NCI-H446 (cell line): ENCODE results near the gene PIGS.
A peak's percentile ranks its signal among the peaks of the same experiment; 100 is the strongest.

Experiments
- DNase-seq, 2 experiments: peaks; one replicate each; lab custom pipeline; 2025; lab: John Stamatoyannopoulos, UW

Gene PIGS

DNA sequence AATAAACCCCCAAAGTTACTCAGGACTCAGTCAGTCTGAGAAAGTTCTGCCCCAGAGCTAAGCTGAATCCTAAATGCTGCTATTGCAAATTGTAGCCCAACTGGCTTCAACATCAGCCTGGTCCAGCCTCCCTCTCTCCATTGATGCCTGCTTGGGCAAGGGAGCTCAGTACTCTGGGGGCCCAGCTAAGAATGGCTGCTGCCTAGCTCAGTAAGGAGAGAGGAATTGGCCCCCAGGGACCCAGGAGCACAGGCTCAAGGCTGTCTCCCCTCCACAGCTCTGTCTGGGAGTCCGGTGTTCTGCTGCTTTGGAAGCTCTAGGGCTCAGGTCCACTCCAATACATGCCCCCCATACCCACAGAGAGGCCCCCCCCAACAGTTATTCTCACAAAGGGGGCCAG, 20.5 kb downstream of the PIGS start:
- no peak for DNase-seq

DNA sequence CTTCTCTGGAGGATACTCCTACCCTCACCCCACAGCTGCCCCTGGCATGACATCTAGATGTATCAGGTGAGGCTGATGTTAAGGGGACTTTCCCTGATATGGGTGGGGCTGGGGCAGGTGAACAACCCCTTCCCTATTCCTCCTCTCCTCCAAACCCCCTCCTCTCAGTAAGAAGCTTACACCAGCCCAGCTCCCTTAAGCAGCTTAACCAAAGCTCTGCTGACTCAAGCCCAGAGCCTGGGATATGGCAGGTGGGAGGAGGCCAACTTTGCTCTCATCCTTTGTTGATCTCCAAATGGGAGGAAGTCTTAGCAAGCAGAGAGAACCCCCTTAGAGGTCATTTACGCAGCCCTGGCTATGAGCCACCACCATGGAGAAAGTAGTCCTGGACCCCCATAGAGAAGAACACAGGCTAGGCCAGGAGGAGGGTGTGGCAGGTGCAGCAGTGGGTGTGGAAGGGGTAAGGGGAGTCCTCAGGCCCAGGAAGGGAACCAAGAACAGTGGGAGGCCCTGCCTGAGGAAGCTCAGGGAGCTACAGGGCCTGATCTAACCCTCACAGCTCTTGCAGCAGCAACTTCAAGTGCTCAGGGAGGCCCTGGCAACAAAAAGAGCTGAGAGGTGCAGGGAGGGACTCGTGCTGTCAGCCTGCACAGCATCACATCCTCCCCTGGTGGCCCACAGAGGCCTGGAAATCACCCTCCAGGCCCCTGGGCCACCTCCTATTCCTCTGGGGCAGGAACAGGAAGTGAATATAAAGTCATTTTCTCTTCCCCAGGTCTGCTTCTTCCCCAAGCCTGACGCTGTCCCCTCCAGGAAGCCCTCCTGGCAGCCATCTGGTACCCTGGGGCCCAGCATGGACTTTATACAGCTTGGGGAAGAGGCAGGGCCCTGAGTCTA, 21.8 kb downstream of the PIGS start:
- no peak for DNase-seq

DNA sequence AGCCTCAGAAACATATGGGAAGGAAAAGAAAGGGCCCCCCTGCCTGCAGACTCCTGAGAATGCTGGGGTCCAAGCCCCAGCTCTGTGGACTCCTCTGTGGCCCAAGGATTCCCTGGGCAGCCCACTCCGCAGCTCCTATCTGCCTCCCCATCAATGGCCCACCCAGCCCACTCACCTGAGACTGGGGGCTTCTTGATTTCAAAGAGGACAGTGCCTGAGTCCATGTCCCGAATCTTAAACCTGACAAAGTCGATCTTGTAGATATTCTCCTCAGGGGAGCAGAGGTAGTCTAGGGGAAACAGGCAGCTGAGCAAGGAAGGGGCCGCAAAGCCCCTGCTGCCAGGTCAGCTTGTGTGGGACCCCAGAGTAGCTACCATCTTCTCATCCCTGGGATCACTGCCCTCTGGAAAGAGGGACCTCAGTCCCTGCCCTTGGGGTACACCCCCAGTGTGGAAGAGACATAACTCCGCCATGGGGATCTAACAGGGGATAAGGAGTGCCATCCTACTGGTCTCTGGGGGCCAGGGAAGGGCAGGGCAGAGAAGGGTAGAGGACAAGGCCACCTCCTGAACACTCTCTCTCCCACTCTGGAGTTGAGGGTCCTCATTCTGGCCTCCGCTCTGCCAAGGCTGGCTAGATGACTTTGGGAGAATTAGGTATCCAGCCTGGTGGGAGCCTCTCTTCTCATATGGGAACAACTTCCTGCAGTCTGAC, 22.8 kb downstream of the PIGS start:
- no peak for DNase-seq

DNA sequence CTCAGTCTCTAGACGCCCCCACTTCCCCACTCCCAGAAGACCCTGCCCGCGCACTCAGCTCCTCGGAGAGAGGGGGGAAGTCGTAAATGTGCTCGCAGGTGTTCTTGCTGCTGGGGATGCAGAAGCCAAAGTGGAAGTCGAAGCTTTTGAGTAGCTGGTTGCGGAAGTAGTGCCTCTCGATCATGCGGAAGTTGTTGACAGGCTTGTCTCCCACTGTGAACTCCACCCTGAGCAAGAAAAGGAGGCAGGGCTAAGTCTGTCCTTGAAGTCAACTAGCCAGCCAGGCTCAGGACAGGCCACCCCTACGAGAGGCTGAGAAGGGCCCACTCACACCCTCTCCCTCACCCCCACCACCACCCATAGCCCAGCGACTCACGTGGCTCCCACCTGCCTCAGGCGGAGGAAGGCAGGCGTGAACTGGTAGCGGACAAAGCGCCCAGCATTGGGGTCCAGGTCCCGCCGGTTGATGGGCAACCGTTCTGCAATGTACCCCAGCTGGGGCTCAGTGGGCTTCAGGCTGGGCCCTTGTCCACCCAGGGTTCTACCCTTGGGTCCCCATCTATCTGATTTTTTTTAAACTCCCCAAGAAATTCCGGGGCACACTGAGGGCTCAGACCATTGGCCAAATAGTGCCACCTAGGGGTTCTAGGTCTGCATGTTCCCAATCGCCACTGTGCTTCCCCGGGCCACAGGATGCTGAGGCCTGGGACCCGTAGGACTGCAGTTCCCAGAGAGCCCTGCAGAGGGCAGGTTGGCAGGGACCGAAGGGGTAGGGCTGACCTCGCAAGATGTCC, 23.5 kb downstream of the PIGS start:
- peak; percentile 12 to 35 for DNase-seq

DNA sequence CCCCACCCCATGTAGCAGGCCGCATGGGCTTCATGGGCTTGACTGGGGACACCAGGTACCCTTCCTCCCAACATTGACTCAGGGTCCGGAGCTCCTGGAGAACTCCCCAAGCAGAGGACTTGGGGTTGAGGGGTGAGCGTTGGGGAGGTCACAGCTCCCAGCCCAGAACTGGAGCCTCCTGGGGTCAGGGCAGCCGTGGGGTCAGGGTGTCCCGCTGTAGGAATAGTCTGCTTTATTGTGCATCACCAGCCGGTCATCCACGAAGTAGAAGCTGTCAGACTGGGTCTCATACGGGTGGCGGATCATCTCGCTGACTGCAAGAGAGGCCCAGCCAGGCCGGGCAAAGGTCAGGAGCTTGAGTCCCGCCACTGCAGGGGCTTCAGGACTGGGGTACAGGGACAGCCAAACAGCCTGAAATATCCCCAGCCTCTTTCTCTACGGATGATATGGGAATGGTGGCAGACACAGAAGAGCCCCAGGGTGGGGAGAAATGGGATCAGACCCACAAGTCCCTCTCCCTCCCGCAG, 24.2 kb downstream of the PIGS start:
- no peak for DNase-seq

DNA sequence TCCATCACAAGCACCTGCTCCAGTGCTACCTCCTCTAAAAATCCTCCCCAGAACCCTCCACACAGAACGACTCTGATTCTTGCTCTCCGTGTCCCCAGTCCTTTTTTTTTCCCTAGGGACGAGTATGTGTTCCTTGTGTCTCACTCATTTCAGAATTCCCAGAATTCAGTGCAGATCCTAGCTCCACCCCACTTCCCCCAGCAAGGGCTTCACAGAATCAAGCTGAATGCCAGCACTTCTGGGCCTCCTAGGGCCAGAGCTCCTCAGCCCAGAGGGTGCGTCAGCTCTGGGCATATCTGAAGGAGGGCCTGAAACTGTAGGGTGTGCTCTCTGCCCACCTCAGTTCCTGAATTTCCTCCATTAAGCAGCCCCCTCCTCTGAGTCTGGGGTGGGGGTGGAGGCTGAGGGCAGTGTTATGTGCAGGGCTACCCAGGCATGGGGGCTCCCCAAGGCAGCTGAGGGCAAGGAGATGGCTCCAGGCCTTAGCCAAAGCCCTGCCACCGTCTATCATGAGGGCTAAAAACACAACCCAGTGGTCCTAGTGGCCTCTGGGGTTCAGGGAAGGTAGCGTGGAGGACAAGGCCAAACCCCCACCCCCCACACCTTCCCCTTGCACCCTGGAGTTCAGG, 25.4 kb downstream of the PIGS start:
- no peak for DNase-seq

DNA sequence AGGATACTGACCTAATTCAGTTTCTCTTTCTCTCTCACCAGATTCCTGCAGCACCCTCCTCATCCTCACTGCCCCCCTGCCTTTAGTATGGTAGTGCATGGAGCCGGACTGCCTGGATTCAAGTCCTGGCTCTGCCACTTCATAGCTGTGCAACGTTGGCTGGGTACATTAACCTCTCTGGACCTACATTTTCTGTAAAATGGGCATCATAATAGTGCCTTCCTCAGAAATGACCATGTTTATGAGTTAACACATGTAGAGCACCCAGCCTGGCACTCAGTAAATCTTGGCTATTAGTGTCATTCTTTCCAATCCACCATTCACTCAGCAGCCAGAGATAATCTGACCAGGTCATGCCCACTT, 26.2 kb downstream of the PIGS start:
- no peak for DNase-seq

DNA sequence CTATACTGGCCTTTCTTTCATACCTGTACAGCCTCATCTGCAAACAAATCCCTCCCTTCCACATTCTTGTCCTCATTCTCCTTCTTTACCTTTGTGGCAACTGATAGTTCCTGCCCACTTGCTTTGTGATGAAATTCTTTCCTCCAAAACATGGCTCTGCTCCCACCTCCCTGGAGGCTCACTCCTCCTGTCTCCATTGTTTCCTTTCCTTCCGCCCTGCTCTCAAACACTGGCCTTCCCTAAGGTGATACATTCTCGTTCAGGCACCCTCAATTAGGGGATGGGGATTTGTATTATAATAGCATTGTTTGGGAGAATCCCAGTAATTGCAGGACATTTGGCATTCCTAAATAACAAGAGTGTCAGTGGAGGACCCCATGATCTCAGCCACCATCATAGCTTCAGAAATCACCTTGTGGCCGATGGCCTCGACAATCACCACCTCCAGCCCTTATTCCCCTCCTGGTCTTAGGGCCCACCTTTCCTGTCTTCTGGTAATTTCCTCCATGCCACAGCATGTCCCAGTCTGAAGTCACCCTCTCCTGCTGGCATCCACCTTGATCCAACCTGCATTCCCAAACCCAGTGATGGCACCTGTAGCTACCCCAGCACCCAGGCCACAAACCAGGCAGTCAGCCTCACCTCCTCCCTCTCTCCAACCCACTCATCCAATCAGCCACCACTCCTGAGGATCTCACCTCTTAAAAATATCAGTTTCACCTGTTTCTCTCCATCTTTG, 26.8 kb downstream of the PIGS start:
- DNase-seq: no peak

DNA sequence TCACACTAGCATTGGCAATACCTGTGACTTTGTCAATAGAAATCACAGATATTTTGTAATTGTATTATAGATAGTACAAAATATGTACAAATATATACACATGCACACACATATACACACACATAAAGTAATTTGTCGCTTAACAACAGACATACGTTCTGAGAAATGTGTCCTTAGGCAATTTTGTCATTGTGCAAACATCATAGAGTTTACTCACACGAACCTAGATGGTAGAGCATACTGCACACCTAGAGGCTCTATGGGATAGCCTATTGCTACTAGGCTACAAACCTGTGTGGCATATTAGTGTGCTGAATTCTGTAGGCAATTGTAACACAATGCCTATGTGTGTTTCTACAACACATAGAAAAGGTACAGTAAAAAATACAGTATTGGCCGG, 29.9 kb downstream of the PIGS start:
- no peak for DNase-seq

DNA sequence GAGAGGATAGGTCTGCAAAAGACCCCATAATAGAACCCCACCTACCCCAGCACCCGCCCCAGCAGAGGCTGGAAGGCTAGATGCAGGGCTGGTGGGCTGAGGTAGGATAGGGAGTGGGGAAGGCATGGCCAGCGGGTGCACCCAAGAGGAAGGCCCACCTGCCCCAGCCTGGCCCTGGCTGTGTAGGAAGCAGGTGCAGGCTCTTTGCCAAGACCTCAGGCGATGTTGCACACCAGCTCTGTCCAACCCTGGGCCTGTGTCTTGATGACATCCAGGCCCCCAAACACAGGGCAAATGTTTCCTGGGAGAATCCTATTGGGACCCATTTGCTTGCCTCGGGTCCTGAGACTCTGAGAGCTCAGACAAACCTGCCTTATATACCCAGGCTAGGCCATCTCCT, 31.1 kb downstream of the PIGS start:
- DNase-seq: no peak

DNA sequence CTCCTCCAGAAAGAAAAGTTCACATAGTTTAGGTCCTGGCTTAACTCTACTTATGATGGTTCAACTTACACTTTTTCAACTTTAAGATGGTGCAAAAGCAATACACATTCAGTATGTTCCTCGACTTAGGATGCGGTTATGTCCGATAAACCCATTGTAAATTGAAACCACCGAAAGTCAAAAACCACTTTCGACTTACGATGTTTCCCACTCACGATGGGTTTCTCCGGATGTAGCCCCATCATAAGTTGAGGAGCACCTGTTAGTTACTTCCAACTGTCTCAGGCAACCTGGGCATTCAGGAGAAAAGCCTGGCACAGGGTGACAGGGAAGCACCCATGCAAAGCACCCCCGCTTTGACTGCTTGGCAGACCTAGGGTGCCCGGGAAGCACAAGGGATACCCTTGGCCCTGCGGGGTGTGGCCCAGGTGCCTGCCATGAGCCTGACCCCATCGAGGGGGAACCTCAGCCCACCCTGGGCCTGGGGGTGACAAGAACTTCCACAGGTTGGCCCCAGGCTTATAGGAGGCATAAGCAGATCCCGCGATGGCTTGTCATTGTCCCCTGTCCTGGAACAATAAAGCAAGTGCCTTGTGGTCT, 32.9 kb downstream of the PIGS start:
- DNase-seq: no peak

DNA sequence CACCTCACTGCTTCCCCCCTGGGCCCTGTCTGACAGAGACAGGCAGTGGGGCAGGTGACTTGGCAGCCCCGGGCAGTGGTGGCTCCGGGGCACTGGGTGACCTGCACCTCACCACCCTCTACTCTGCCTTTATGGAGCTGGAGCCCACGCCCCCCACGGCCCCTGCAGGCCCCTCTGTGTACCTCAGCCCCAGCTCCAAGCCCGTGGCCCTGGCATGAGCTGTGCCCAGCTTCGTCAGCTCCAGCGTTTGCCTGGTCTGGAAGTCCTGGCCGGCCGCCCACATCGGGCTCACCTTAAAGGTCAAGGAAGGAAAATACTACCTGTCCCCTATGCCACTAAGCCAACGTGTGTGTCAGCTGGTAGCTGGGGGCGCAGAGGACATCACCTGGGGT, 34.1 kb downstream of the PIGS start:
- DNase-seq: no peak

DNA sequence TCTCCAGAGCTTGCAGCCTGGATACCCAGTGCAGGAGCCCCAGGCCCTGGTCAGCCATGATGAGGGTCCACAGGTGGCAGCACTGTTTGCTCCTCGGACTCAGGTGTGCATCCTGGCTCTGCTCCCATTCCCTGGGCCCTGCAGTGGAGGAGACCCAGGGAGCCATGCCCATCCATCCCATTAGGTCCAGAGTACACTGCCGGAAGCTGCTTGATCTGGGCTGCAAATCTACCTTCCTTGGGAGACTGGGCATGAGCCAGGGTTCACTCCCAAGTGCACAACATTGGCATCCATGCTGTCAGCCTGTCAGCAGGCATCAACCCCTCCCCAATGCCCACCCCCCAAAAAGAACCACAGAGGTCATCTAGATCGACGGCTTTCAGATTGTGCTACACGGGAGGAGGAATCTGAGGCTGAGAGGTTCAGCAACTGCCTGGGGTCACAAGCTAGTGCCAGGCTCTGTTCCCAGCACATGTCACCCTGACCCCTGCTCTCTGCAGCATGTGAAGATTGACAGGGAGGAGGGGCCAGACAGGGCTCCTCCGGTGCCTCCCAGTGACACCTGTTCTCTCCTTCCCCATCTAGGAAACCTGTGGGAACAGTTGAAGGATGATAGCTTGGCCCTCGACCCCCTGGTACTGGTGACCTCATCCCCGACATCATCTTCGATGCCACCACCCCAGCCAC, 34.6 kb downstream of the PIGS start:
- DNase-seq: no peak

DNA sequence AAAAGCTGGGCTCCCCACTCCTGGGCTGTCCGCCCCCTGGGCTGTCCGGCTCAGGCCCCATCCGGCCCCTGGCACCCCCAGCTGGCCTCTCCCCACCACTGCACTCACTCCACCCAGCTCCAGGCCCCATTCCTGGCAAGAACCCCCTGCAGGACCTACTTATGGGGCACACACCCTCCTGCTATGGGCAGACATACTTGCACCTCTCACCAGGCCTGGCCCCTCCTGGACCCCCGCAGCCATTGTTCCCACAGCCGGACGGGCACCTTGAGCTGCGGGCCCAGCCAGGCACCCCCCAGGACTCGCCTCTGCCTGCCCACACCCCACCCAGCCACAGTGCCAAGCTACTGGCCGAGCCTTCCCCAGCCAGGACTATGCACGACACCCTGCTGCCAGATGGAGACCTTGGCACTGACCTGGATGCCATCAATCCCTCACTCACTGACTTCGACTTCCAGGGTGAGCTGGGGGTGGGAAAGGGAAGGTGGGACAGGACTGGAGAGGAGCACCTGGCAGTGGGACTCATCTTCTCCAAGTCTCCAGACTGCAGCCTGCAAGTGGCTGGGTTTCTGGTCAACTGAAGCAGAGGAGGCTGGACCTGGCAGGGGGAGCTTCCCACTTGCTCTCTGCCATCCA, 36.5 kb downstream of the PIGS start:
- no peak for DNase-seq

DNA sequence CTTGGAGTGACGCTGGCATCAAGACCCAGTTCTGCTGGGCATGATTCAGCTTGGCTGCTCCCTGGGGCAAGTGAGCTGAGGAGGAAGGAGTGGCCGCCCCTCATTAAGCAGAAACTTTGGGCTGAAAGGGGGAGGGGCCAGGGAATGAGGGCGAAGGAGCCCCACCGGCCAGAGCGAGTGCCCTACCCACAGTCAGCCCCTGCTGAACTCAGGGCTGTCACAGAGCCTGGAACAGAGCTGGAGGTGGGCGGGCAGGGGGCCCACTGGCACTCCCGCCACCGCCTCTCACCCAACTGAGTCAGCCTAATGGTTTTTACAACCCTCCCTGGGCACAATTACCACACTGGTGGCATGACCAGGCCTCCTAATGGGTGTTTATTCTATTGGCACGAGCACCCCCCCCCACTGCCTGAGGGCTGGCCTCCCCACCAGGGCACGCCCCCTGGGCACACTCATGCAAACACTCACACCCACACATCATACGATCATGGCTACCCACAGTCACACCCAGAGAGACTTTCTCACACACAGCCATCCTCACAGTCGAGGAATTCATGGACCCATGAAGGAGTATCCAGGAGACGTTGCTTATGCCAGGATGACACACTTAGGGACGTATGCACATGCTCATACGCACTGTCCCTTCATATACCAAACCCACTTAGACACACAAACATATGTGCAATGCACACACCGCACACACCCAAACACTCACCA, 38.1 kb downstream of the PIGS start:
- DNase-seq: no peak

DNA sequence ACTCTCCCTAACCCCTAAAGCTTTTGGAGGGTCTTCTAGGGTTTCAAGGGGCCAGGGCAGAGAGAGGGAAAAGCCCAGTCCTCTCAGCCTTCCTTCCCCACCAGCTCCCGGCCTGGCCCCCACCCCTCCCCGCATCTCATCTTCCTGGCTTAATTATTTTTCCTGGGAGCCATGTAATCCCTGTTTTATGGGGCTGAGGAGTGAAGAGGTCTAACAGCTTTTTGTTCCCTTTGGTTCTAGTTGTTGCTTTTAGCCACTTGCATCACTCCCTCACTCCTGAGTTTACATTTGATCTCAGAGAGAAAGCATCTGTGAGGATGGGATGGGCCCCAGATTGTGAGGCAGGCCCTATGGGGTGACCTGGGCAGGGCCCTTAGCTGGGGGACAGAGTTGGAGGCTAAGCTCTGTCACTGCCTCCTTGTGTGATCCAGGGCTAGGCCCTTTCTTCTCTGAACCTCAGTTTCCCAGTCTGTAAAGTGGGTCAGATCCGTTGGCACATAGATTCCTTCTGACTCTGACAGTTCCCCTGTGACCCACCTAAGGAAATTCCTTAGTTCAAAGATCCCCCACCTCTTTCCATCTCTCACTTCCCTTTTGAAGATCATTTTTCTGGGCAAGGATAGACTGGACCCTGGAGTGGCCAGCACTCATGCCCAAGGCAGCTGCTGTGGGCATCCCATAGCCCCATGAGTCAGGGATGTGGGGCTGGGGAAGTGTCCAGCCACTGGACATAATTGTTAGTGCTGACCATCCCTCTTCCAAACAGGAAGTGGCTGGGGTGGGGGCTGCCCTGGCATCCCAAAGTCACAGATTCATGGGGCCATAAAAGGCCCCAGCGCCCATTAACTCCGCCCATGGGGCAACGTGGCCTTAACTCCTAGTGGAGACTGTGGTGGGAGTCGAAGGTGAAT, 39.0 kb downstream of the PIGS start:
- DNase-seq: no peak

DNA sequence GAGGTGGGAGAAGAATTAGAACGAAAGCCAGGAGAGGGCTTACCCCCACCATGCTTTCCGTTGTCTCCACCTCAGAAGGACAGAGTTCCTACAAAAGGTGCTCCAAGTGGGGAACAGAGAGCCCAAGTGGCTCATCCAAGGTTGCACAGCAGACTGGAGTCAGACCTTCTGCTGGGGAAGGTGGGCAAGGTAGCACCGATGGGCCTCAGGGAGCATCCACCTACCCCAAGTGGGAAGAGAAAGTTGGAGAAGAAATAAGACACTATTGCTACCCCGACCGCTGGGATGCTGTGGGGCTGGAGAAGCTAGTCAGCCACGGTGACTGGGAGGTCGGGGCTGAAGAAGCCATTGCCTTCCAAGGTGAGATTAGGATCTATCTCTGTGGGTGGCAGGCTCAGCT, 40.4 kb downstream of the PIGS start:
- DNase-seq: no peak

DNA sequence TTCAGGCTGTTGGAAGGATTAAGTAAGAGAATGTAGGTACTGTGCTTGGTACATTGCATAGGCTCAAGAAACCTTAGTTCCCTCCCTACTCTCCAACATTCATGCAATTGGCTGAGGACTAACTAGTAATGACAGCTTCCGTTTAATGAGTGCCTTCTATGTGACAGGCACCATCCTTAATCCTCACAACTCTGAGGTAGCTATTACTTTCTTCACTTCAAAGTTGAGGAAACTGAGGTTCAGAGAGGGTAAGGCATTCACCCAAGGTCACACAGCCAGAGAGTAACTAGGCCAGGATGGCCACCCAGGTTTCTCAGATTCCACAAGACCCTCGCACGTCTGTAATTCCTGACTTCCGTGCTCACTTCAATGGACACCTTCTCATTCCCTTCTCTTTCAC, 41.1 kb downstream of the PIGS start:
- DNase-seq: no peak
